Tongue (tissue), 2 donors: ENCODE data around the gene PSMD8. TPM values are rescaled to one million over a fixed set of nuclear protein-coding genes. Genes with fewer than 3 reads are reported as not detected.
"Not testable (repeated sequence)": the region's sequence is repeated elsewhere in the genome, so short reads cannot be mapped to it uniquely, and the experiment has no call there.

Experiments
- DNase-seq: peaks from one replicate; pipeline ENCODE4 v3.0.0-alpha.2; 2015
- total RNA-seq: library from RNA; depleted of rRNA; stranded (reverse); fragments of >200 nt; gene quantifications from one replicate; pipeline ENCODE4 v1.2.3, GENCODE V29; 2014

The PSMD8 gene
- total RNA-seq, 1 donor from 2014 or later = 185 TPM

DNA sequence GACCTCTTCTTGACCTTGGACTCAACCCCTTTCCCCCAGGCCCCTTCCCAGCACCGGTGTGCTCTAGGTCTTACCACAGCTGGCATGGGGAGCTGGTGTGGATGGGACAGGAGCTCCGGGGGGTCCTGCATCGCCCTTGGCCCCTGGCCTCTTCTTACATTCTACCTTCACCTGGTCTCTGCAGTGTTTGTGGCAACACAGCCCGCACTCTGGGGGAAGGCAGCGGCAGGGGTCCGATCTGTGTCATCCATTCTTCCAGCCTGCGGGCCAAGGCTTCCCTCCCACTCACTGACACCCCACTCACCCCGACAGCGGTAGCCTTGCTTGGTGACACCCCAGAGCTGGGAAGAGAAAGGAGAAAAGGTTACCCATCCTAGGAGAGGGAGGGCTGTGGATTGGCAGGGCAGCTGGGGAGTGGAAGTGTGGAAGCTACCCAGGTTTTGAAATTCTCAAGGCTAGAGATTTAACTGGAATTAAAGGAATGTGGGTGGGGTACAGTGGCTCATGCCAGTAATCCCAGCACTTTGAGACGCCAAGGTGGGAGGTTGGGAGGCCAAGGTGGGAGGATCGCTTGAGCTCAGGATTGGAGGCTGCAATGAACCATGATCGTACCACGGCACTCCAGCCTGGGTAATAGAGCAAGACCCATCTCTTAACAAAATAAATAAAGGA, 36.8 kb downstream of the PSMD8 start:
- DNase-seq = no peak

DNA sequence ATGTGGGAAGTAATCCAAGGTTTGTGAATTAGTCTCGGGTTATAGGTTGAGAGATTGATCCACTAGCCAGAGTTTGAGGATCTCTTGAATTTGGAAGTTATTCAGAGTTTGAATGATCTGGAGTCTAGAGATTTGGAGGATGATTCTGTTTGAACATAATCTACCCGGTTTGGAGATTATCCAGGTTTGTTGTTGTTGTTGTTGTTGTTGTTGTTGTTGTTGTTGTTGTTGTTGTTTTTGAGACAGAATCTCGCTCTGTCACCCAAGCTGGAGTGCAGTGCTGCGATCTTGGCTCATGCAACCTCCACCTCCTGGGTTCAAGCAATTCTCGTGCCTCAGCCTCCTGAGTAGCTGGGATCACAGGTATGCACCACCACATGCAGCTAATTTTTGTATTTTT, 37.5 kb downstream of the PSMD8 start:
- not testable (repeated sequence) for DNase-seq

GRCh38 chr19:38412491-38412890, 38.1 kb downstream of the PSMD8 start:
- no peak for DNase-seq

DNA sequence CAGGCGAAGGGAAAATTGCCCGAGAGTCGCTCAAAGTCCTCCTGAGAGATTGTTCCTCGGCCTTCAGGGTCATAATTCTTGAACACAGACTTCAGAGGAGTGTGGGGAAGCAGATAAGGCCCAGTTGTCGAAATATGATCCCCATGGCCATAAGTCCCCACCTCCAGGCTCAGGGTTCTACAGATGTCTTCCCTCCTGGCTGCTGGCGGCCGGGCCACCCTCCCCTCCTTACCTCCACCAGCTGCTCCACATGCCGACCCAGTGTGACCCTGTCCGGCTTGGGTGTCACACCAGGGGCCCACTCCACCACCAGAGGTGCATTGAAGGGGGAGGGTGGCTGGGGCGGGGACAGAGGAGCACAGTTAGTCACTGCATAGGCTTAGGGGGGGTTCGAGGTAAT, 38.6 kb downstream of the PSMD8 start:
- DNase-seq = no peak

DNA sequence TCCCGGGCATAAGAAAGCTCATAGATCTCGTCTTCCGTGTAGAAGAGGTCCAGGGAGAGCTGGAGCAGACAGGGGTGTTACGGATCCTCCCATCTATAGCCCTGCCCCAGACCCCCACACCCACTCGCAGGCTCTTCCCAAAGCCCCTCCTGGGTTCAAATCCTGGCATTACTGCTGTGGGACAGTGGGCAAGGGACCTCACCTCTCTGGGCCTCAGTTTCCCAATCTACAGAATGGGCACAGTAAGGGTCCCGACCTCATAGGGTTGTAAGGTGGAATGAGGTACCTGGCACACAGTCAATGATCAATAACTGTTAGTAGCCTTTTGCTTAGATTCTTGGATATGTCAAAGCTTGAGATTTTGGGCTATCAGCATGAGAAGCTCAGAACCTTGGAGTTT, 39.0 kb downstream of the PSMD8 start:
- no peak for DNase-seq

DNA sequence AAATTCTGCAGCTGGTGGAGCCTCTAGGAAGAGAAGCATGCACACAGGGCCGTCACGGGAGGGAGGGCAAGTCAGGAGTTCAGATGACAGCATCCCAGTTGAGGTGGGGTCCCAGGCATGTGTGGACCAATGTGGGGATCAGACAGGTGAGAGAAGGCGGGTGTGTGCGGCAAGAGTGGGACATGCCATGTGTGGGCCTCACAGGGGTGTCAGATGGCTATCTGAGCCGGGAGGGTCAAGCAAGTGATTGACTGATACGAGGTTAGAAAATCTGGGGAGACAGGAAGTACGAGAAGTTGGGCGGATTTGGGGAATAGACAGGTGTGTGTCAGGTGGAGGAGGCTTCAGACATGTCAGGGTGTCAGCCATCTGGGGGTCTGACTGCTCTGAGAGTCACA, 42.8 kb downstream of the PSMD8 start:
- no peak for DNase-seq

DNA sequence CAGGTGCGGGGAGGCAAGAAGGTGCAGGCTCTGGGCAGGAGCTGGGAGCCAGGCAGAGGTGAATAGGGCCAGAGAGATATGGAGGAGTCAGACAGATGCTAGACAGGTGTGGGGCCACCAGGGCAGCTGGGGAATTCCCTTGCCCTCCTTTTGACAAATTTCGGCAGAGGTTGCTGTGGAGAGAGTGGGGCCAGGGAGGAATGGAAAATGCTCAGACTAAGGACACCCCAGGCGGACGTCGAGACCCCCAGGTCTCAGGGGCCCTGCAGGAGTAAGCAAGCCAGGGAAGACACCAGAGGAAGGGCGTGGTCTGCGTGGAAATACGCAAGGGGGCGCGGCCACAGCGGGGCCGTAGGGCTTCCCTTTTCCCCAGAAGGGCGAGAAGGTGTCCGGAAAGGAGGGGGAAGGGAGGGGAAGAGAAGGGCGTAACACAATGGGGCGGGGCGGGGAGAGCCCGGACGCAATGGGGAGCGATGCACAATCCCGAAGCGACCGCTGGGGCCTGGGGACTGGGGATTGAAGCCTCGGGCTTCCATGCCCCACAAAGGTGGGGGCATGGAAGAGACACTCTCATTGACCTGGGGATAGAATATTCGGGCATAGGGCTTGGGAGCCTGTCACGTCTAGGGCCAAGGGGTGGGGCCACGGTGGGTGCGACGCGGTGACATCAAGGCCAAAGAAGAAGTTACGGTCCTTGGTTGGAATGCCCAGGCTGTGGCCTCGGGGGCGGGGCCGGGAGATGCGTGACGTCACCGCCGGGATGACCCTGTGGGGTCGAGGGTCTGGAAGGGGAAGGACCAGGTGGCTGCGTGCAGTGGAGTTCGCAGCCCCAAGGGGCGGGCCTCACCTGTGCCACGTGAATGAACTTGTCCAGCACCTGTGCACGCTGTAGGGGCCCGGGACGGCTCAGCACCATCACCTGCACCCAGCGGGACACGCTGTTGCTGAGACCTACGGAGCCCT, 43.5 kb downstream of the PSMD8 start:
- peak; percentile 39 for DNase-seq

DNA sequence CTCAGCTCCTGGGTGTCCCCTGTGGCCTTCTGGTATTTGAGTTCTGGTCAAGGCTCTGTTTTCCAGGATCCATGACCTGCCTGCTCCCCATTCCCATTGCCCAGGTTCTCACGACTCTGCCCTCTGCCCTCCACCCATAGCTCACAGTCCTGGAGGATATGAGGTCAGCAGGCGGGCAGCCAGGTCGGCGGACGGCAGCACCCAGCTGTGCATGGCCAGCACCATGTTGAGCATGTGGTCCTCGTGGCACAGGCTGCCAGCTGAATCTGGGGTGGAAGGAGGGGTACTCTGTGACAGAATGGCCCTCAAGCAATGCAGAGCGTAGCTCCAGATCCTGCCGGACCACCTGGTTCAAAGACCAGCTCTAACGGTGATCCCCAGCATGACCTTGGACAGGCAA, 46.6 kb downstream of the PSMD8 start:
- no peak for DNase-seq

- DNase-seq = no peak
Observed at GRCh38 chr19:38421856-38422255, 47.5 kb downstream of the PSMD8 start.

GRCh38 chr19:38422438-38422837, 48.1 kb downstream of the PSMD8 start:
- DNase-seq = no peak

DNA sequence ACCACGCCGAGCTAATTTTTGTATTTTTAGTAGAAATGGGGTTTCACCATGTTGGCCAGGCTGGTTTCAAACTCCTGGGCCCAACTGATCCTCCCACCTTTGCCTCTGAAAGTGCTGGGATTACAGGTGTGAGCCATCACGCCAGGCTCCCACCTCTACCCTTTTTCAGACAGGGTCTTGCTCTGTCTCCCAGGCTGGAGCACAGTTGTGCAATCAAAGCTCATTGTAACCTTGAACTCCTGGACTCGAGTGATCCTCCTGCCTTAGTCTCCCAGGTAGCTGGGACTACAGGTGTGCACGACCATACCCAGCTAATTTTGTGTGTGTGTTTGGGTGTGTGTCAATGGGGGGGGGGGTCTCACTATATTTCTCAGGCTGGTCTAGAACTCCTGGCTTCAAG, 49.9 kb downstream of the PSMD8 start:
- no peak for DNase-seq

DNA sequence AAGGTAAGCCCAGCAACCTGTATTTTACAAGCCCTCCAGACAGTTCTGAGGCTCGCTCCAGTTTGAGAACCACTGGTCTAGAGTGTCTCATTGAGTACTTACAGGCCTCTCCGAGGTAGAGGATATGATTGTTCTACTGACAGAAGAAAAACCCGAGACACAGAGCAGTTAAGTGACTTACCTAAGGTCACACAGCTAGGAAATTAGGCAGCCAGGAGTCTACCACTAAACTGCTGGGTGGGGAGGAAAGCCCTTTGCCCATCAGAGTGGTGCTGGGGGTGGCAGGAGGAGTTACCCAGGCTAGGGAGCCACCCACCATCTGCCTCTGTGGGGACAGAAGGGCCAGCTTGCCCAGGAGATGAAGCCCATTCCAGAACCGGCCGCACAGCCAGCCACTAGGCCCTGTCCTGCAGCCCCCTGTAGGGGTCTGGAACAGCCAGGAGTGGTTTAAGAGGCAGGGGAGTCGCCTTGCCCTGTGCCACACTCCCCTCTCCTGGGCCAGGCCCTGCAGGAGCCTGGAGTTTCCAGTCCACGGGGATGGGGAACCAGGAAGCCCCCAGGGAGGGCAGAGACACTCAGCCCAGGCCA, 50.9 kb downstream of the PSMD8 start:
- DNase-seq = no peak

DNA sequence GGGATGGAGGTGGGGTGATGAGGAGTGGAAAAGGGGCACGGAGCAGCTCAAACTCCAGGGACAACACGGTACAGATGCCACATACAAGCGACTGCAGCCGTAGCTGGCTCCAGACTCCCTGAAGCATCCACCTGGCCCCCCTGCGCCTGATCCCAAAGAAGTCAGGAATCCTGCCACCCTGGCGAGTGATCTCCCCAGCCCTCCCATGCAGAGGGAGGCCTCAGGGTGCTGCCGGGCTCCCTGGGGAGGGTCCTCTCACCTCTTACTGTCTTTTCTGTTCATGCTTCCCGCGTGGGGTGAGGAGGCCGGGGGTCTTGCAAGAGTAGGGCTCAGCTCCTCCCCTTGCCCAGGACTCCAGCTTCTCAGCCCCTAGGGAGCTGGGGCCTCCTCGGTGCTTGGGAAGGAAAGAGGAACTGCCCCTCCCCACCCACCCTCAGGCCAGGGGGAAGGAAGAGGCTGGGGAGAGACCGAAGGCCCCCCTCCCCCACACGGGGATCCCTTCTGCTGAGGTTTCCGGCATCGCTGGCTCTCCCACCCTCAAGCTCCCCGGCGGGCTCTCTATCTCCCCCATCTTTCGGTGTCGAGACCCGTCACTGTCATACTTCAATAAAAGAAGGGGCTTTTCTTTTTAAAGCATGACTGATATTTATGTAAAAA, 51.6 kb downstream of the PSMD8 start, which contains the start of gene RASGRP4:
RASGRP4 (minus strand) TSS at position 410 of the 657 bp plus-strand sequence; CDS start at position 282, 128 bp downstream.
- no peak for DNase-seq

GRCh38 chr19:38427035-38427677, 52.8 kb downstream of the PSMD8 start:
- DNase-seq = not testable (repeated sequence)

- no peak for DNase-seq
Observed at GRCh38 chr19:38429055-38429810, 54.9 kb downstream of the PSMD8 start.

DNA sequence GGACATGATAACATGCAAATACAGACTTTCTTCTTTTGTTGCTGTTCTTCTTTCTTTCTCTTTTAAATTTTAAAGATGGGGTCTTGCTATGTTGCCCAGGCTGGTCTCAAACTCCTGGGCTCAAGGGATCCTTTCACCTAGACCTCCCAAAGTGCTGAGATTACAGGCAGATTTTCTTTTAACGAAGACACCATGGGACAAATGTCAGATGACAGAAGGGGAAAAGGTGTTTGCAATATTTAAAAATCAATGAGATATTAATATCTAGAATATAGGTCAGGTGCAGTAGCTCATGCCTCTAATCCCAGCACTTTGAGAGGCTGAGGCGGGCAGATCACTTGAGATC, 55.4 kb downstream of the PSMD8 start:
- DNase-seq = no peak

GRCh38 chr19:38430931-38431330, 56.6 kb downstream of the PSMD8 start:
- DNase-seq = no peak

- DNase-seq = peak; percentile 90
Observed at GRCh38 chr19:38433268-38433733, 58.9 kb downstream of the PSMD8 start, which contains the start of gene RYR1. Gene RYR1, plus strand, starts transcription at chr19:38433691. Its CDS starts 139 bp downstream, at chr19:38433830.
